Dendritic cell treated with granulocyte-macrophage colony-stimulating factor and Interleukin-4, amounts not matched to agents 40 ng/mL and 50 ng/mL, for 4 days (primary cell): ENCODE measurements around the gene CDC45.
"Not testable (repeated sequence)": the region's sequence is repeated elsewhere in the genome, so short reads cannot be mapped to it uniquely, and the experiment has no call there.

Source experiments
- H3K27ac Mint-ChIP-seq: one replicate; pipeline ENCODE4 v1.8.0; 2022; ENCODE audit warnings: mild to moderate bottlenecking, mixed read lengths
- H3K27me3 Mint-ChIP-seq: one replicate; pipeline ENCODE4 v1.8.0; 2022; ENCODE audit warnings: mild to moderate bottlenecking, mixed read lengths
- H3K36me3 Mint-ChIP-seq: one replicate; pipeline ENCODE4 v1.8.0; 2022; ENCODE audit warnings: low read depth, mixed read lengths
- H3K4me1 Mint-ChIP-seq: one replicate; pipeline ENCODE4 v1.8.0; 2022; ENCODE audit warnings: low read depth, mixed read lengths
- H3K4me3 Mint-ChIP-seq: one replicate; pipeline ENCODE4 v1.8.0; 2022; ENCODE audit warnings: mild to moderate bottlenecking, moderate library complexity, mixed read lengths
- H3K9me3 Mint-ChIP-seq: one replicate; pipeline ENCODE4 v1.8.0; 2022; ENCODE audit warnings: mixed read lengths
- intact Hi-C: fragments of 100-400 bp; cut with micrococcal nuclease; formaldehyde crosslinking; loops from one replicate; pipeline ENCODE4 v1.15.0; 2022

Gene CDC45

GRCh38 chr22:19479355-19480172 lies at the start of gene CDC45:
CDC45 (plus strand) TSS chr22:19479920; CDS start chr22:19479969, 49 bp downstream.
- H3K4me1 Mint-ChIP-seq: peaks cover 33% of the 10 kb centered on the region
- H3K36me3 Mint-ChIP-seq: peaks cover 28% of the 10 kb centered on the region
- no peaks in the 10 kb centered on the region for H3K27me3 Mint-ChIP-seq
- intact Hi-C loops: loop anchor here (1.0 to 10.0 kb wide), 5 partner anchors 32 to 335 kb away; partner anchors contain the start of genes C22orf39, CLTCL1, ESS2 and MRPL40
- no peaks in the 10 kb centered on the region for H3K9me3 Mint-ChIP-seq
- peak within 1 kb of the TSS; percentile 88 for H3K4me3 Mint-ChIP-seq
- peak within 1 kb of the TSS; percentile 97 for H3K27ac Mint-ChIP-seq

GRCh38 chr22:19429950-19430889 lies 49.5 kb upstream of the CDC45 start:
- peaks cover 58% of the 10 kb centered on the region for H3K4me1 Mint-ChIP-seq
- intact Hi-C loops: loop anchor here (10.0 kb wide), 1 partner anchor 135 kb away; the partner anchor contains the start of gene CLTCL1
- no peaks in the 10 kb centered on the region for H3K9me3 Mint-ChIP-seq
- H3K36me3 Mint-ChIP-seq: peaks cover 34% of the 10 kb centered on the region
- H3K4me3 Mint-ChIP-seq: peak overlapping the region; percentile 83
- no peaks in the 10 kb centered on the region for H3K27me3 Mint-ChIP-seq
- H3K27ac Mint-ChIP-seq: peak overlapping the region; percentile 97

- H3K4me3 Mint-ChIP-seq: peak overlapping the region; percentile 83
- peaks cover 59% of the 10 kb centered on the region for H3K4me1 Mint-ChIP-seq
- intact Hi-C loops: loop anchor here (10.0 kb wide), 1 partner anchor 136 kb away; the partner anchor contains the start of gene CLTCL1
- H3K9me3 Mint-ChIP-seq: no peaks in the 10 kb centered on the region
- peaks cover 42% of the 10 kb centered on the region for H3K36me3 Mint-ChIP-seq
- H3K27ac Mint-ChIP-seq: peak overlapping the region; percentile 97
- no peaks in the 10 kb centered on the region for H3K27me3 Mint-ChIP-seq
Measured at GRCh38 chr22:19430890-19431541, 48.7 kb upstream of the CDC45 start.

- Mint-ChIP-seq H3K4me1 (peaks cover 56% of the 10 kb centered on the region), H3K9me3 (no peaks in the 10 kb centered on the region), H3K36me3 (peaks cover 49% of the 10 kb centered on the region), H3K27ac (peak within 1 kb of the TSS; percentile 97), H3K27me3 (no peaks in the 10 kb centered on the region), H3K4me3 (peak within 1 kb of the TSS; percentile 85)
- intact Hi-C loops: loop anchor here (1.0 to 10.0 kb wide), 4 partner anchors 15 to 252 kb away; partner anchors contain the start of genes C22orf39, CDC45, CLTCL1 and UFD1
Measured at GRCh38 chr22:19431649-19432132, 48.0 kb upstream of the CDC45 start, which contains the start of gene HIRA. HIRA (minus strand) TSS chr22:19431733; CDS start chr22:19431476, 257 bp downstream.

GRCh38 chr22:19432133-19432851 lies 47.4 kb upstream of the CDC45 start, which contains the start of gene MRPL40:
MRPL40 (plus strand) TSS chr22:19432545; CDS start chr22:19432555, 10 bp downstream.
- Mint-ChIP-seq H3K4me1 (peaks cover 52% of the 10 kb centered on the region), H3K27ac (peak within 1 kb of the TSS; percentile 97)

GRCh38 chr22:19434401-19434800 lies 45.3 kb upstream of the CDC45 start:
- no peaks in the 10 kb centered on the region for H3K27me3 Mint-ChIP-seq
- peaks cover 54% of the 10 kb centered on the region for H3K4me1 Mint-ChIP-seq
- no peak overlapping the region for H3K4me3 Mint-ChIP-seq
- H3K36me3 Mint-ChIP-seq: peaks cover 65% of the 10 kb centered on the region
- intact Hi-C loops: loop anchor here (10.0 kb wide), 1 partner anchor 140 kb away; the partner anchor contains the start of gene CLTCL1
- no peak overlapping the region for H3K27ac Mint-ChIP-seq
- no peaks in the 10 kb centered on the region for H3K9me3 Mint-ChIP-seq

More at GRCh38 chr22:19432133-19432851, 47.4 kb upstream of the CDC45 start, which contains the start of gene MRPL40:
- Mint-ChIP-seq H3K9me3 (no peaks in the 10 kb centered on the region), H3K4me3 (peak within 1 kb of the TSS; percentile 85), H3K27me3 (no peaks in the 10 kb centered on the region), H3K36me3 (peaks cover 55% of the 10 kb centered on the region)
- intact Hi-C loops: loop anchor here (1.0 to 10.0 kb wide), 4 partner anchors 15 to 253 kb away; partner anchors contain the start of genes C22orf39, CDC45, CLTCL1 and UFD1

- intact Hi-C loops: loop anchor here (10.0 kb wide), 1 partner anchor 140 kb away; the partner anchor contains the start of gene CLTCL1
- Mint-ChIP-seq H3K27ac (peak overlapping the region; percentile 65), H3K4me3 (no peak overlapping the region), H3K4me1 (peaks cover 48% of the 10 kb centered on the region), H3K27me3 (no peaks in the 10 kb centered on the region), H3K9me3 (no peaks in the 10 kb centered on the region), H3K36me3 (peaks cover 64% of the 10 kb centered on the region)
Measured at GRCh38 chr22:19434829-19435580, 44.7 kb upstream of the CDC45 start.

GRCh38 chr22:19436444-19437161 lies 43.1 kb upstream of the CDC45 start:
- H3K4me3 Mint-ChIP-seq: not testable (repeated sequence)

GRCh38 chr22:19438298-19438697 lies 41.4 kb upstream of the CDC45 start:
- Mint-ChIP-seq H3K27ac (peak overlapping the region; percentile 47), H3K4me3 (peak overlapping the region; percentile 7)
- intact Hi-C loops: loop anchor here (10.0 kb wide), 1 partner anchor 143 kb away; the partner anchor contains the start of gene CLTCL1

More at GRCh38 chr22:19436444-19437161, 43.1 kb upstream of the CDC45 start:
- H3K27me3 Mint-ChIP-seq, H3K9me3 Mint-ChIP-seq: not testable (repeated sequence)
- intact Hi-C loops: loop anchor here (10.0 kb wide), 1 partner anchor 142 kb away; the partner anchor contains the start of gene CLTCL1
- peaks cover 66% of the 10 kb centered on the region for H3K36me3 Mint-ChIP-seq
- H3K4me1 Mint-ChIP-seq: peaks cover 39% of the 10 kb centered on the region
- H3K27ac Mint-ChIP-seq: peak overlapping the region; percentile 65

GRCh38 chr22:19440411-19441195 lies 39.1 kb upstream of the CDC45 start:
- Mint-ChIP-seq H3K4me1 (peaks cover 45% of the 10 kb centered on the region), H3K4me3 (no peak overlapping the region), H3K9me3 (no peaks in the 10 kb centered on the region), H3K27me3 (no peaks in the 10 kb centered on the region), H3K27ac (no peak overlapping the region), H3K36me3 (peaks cover 72% of the 10 kb centered on the region)
- intact Hi-C loops: no loop called here

More at GRCh38 chr22:19438298-19438697, 41.4 kb upstream of the CDC45 start:
- Mint-ChIP-seq H3K9me3 (no peaks in the 10 kb centered on the region), H3K4me1 (peaks cover 37% of the 10 kb centered on the region), H3K27me3 (no peaks in the 10 kb centered on the region), H3K36me3 (peaks cover 75% of the 10 kb centered on the region)
